ENCODE results near the gene HSD17B12. TPM values are rescaled to one million over a fixed set of nuclear protein-coding genes. Genes with fewer than 3 reads are reported as not detected.

The HSD17B12 gene
- total and polyA plus RNA-seq, 2 of the 8 experiments (the other 6 are each of a cell fraction or from before 2014, with no cell fraction given) = 46.0 to 121 TPM

DNA sequence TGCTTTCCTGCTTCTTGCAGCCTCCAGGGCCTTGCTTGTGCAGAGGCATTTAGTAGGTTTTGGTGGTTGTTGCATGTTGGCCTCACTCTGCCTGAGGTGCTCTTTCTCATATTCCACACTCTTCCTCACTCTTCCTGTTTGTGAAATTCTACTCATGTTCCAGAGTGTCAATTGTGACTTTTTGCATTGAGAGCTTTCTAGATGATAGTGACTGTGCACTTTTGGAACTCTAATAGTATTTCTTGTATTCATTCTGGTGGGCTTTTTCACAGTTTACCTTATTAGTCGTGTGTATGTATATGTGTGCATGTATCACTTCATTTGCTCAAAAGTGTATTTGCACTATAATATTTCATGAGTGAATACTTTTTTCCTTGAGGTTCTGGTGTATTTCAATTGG lies 11.3 kb downstream of the HSD17B12 start (continued):
- TF ChIP-seq, protein P1, sequence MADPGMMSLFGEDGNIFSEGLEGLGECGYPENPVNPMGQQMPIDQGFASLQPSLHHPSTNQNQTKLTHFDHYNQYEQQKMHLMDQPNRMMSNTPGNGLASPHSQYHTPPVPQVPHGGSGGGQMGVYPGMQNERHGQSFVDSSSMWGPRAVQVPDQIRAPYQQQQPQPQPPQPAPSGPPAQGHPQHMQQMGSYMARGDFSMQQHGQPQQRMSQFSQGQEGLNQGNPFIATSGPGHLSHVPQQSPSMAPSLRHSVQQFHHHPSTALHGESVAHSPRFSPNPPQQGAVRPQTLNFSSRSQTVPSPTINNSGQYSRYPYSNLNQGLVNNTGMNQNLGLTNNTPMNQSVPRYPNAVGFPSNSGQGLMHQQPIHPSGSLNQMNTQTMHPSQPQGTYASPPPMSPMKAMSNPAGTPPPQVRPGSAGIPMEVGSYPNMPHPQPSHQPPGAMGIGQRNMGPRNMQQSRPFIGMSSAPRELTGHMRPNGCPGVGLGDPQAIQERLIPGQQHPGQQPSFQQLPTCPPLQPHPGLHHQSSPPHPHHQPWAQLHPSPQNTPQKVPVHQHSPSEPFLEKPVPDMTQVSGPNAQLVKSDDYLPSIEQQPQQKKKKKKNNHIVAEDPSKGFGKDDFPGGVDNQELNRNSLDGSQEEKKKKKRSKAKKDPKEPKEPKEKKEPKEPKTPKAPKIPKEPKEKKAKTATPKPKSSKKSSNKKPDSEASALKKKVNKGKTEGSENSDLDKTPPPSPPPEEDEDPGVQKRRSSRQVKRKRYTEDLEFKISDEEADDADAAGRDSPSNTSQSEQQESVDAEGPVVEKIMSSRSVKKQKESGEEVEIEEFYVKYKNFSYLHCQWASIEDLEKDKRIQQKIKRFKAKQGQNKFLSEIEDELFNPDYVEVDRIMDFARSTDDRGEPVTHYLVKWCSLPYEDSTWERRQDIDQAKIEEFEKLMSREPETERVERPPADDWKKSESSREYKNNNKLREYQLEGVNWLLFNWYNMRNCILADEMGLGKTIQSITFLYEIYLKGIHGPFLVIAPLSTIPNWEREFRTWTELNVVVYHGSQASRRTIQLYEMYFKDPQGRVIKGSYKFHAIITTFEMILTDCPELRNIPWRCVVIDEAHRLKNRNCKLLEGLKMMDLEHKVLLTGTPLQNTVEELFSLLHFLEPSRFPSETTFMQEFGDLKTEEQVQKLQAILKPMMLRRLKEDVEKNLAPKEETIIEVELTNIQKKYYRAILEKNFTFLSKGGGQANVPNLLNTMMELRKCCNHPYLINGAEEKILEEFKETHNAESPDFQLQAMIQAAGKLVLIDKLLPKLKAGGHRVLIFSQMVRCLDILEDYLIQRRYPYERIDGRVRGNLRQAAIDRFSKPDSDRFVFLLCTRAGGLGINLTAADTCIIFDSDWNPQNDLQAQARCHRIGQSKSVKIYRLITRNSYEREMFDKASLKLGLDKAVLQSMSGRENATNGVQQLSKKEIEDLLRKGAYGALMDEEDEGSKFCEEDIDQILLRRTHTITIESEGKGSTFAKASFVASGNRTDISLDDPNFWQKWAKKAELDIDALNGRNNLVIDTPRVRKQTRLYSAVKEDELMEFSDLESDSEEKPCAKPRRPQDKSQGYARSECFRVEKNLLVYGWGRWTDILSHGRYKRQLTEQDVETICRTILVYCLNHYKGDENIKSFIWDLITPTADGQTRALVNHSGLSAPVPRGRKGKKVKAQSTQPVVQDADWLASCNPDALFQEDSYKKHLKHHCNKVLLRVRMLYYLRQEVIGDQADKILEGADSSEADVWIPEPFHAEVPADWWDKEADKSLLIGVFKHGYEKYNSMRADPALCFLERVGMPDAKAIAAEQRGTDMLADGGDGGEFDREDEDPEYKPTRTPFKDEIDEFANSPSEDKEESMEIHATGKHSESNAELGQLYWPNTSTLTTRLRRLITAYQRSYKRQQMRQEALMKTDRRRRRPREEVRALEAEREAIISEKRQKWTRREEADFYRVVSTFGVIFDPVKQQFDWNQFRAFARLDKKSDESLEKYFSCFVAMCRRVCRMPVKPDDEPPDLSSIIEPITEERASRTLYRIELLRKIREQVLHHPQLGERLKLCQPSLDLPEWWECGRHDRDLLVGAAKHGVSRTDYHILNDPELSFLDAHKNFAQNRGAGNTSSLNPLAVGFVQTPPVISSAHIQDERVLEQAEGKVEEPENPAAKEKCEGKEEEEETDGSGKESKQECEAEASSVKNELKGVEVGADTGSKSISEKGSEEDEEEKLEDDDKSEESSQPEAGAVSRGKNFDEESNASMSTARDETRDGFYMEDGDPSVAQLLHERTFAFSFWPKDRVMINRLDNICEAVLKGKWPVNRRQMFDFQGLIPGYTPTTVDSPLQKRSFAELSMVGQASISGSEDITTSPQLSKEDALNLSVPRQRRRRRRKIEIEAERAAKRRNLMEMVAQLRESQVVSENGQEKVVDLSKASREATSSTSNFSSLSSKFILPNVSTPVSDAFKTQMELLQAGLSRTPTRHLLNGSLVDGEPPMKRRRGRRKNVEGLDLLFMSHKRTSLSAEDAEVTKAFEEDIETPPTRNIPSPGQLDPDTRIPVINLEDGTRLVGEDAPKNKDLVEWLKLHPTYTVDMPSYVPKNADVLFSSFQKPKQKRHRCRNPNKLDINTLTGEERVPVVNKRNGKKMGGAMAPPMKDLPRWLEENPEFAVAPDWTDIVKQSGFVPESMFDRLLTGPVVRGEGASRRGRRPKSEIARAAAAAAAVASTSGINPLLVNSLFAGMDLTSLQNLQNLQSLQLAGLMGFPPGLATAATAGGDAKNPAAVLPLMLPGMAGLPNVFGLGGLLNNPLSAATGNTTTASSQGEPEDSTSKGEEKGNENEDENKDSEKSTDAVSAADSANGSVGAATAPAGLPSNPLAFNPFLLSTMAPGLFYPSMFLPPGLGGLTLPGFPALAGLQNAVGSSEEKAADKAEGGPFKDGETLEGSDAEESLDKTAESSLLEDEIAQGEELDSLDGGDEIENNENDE (IDR thresholded peaks at IDR 0.05; ENCODE audit: insufficient replicate concordance, low read length) = no peak
- TF ChIP-seq ZNF274 (IDR thresholded peaks at IDR 0.05; ENCODE audit: borderline replicate concordance, extremely low read depth, low read length) (no peak), YY1 (IDR thresholded peaks at IDR 0.05; ENCODE audit: low read depth, low read length) (no peak), CREB1 (IDR thresholded peaks at IDR 0.05) (no peak), GABPA (IDR thresholded peaks at IDR 0.05; ENCODE audit: borderline replicate concordance, insufficient read depth, low read length) (no peak), NRF1 (IDR thresholded peaks at IDR 0.05; ENCODE audit: low read depth, low read length) (no peak), RAD21 (IDR thresholded peaks at IDR 0.05 in 1 of 2, conservative IDR thresholded peaks at IDR 0.05 in 1 of 2; ENCODE audit: low read depth in 2 of 2, low read length in 2 of 2) (no peak), RNF2 (IDR thresholded peaks at IDR 0.05; ENCODE audit: borderline replicate concordance, low read depth, low read length, missing control alignments, poor library complexity, severe bottlenecking) (no peak), RXRA (IDR thresholded peaks at IDR 0.05; ENCODE audit: insufficient read depth, low read depth, low read length) (no peak), SIRT6 (IDR thresholded peaks at IDR 0.05; ENCODE audit: low read length) (no peak)
- TF ChIP-seq, protein P2, sequence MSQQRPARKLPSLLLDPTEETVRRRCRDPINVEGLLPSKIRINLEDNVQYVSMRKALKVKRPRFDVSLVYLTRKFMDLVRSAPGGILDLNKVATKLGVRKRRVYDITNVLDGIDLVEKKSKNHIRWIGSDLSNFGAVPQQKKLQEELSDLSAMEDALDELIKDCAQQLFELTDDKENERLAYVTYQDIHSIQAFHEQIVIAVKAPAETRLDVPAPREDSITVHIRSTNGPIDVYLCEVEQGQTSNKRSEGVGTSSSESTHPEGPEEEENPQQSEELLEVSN (IDR thresholded peaks at IDR 0.05) = no peak

Data from H1 (cell line).